Embryonic facial prominence (tissue), 1 donor: Measurements from ENCODE around the gene KRTAP3-3.

Source experiments
- DNase-seq: peaks from one replicate; pipeline ENCODE4 v3.0.0-alpha.2; 2016; ENCODE audit errors: extremely low spot score

KRTAP3-3 gene

GRCh38 chr17:40958086-40958953 lies 35.6 kb downstream of the KRTAP3-3 start:
- DNase-seq, result no peak

- DNase-seq, result no peak
Measured at GRCh38 chr17:40956401-40957254, 37.3 kb downstream of the KRTAP3-3 start.

- DNase-seq, result no peak
Measured at GRCh38 chr17:40953881-40954280, 40.1 kb downstream of the KRTAP3-3 start.

GRCh38 chr17:40952661-40953060 lies 41.3 kb downstream of the KRTAP3-3 start:
- DNase-seq, result no peak

GRCh38 chr17:40952154-40952553 lies 41.8 kb downstream of the KRTAP3-3 start:
- no peak for DNase-seq

- DNase-seq, result no peak
Measured at GRCh38 chr17:40951011-40951622, 42.8 kb downstream of the KRTAP3-3 start.

GRCh38 chr17:40950176-40950575 lies 43.8 kb downstream of the KRTAP3-3 start:
- no peak for DNase-seq

GRCh38 chr17:40949418-40949817 lies 44.5 kb downstream of the KRTAP3-3 start:
- no peak for DNase-seq

GRCh38 chr17:40947929-40948328 lies 46.0 kb downstream of the KRTAP3-3 start:
- no peak for DNase-seq

- no peak for DNase-seq
Measured at GRCh38 chr17:40945414-40945813, 48.5 kb downstream of the KRTAP3-3 start.

GRCh38 chr17:40944531-40944930 lies 49.4 kb downstream of the KRTAP3-3 start:
- no peak for DNase-seq
